HG02943 (cell line): ENCODE measurements around the gene PCBD2.
A peak's percentile ranks its signal among the peaks of the same experiment; 100 is the strongest.
"Not testable (repeated sequence)": the region's sequence is repeated elsewhere in the genome, so short reads cannot be mapped to it uniquely, and the experiment has no call there.

Experiments
- ATAC-seq: cut with Tn5 transposase; IDR thresholded peaks from one replicate; pipeline ENCODE4 v1.9.1; 2021; ENCODE audit warnings: mild to moderate bottlenecking, low read depth, moderate library complexity; ENCODE audit not compliant: unreplicated experiment

The PCBD2 gene

GRCh38 chr5:134904610-134905245 lies at the start of gene PCBD2:
Gene PCBD2 (plus strand): TSS chr5:134905131. CDS start chr5:134905140, 9 bp downstream.
- ATAC-seq, result peak; percentile 68

GRCh38 chr5:134856465-134856864 lies 48.5 kb upstream of the PCBD2 start:
- ATAC-seq, result not testable (repeated sequence)

- ATAC-seq, result no peak
Observed at GRCh38 chr5:134857401-134857800, 47.5 kb upstream of the PCBD2 start.

GRCh38 chr5:134864707-134865106 lies 40.2 kb upstream of the PCBD2 start:
- no peak for ATAC-seq

GRCh38 chr5:134873494-134873893 lies 31.4 kb upstream of the PCBD2 start:
- no peak for ATAC-seq

GRCh38 chr5:134873987-134874830 lies 30.7 kb upstream of the PCBD2 start, which contains the start of gene TXNDC15:
Gene TXNDC15 (plus strand): TSS chr5:134874371. CDS start chr5:134874428, 57 bp downstream.
- ATAC-seq, result peak; percentile 71

- peak; percentile 22 for ATAC-seq
Observed at GRCh38 chr5:134874831-134875655, 29.9 kb upstream of the PCBD2 start.

GRCh38 chr5:134877159-134877558 lies 27.8 kb upstream of the PCBD2 start:
- no peak for ATAC-seq

- no peak for ATAC-seq
Observed at GRCh38 chr5:134878403-134878802, 26.5 kb upstream of the PCBD2 start.

GRCh38 chr5:134879456-134879855 lies 25.5 kb upstream of the PCBD2 start:
- ATAC-seq, result no peak

GRCh38 chr5:134880937-134881336 lies 24.0 kb upstream of the PCBD2 start:
- ATAC-seq, result not testable (repeated sequence)

- not testable (repeated sequence) for ATAC-seq
Observed at GRCh38 chr5:134881711-134882110, 23.2 kb upstream of the PCBD2 start.

- ATAC-seq, result no peak
Observed at GRCh38 chr5:134887593-134888159, 17.3 kb upstream of the PCBD2 start.

- no peak for ATAC-seq
Observed at GRCh38 chr5:134889335-134889734, 15.6 kb upstream of the PCBD2 start.

- no peak for ATAC-seq
Observed at GRCh38 chr5:134891473-134891872, 13.5 kb upstream of the PCBD2 start.

GRCh38 chr5:134892282-134892681 lies 12.6 kb upstream of the PCBD2 start:
- no peak for ATAC-seq

- no peak for ATAC-seq
Observed at GRCh38 chr5:134892926-134893325, 12.0 kb upstream of the PCBD2 start.

GRCh38 chr5:134893748-134894505 lies 11.0 kb upstream of the PCBD2 start:
- ATAC-seq, result no peak

GRCh38 chr5:134902071-134902801 lies 2.7 kb upstream of the PCBD2 start:
- no peak for ATAC-seq
